ENCODE data around the gene CACNA2D3. TPM values are rescaled to one million over a fixed set of nuclear protein-coding genes. Genes with fewer than 3 reads are reported as not detected.

The CACNA2D3 gene
- total RNA-seq, 1 donor from 2014 or later = 21.2 TPM

DNA sequence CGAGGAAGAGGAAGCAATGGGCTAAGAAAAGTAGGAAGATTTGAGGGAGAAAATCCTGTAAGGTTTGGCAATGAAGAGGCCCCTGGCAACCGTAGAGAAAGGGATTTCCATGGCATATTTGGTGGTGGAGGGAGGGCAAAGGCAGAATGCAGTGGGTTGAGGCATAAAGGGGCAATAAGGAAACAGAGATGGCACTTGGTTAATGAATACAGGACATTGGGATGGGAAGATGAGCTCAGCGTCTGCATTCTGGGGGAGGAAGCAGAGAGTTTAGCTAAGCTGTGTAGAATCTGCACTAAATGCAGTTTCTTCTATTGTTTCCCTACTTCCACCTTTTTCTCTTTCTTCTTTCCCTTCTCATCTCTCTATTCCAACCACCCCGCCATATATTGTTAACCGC is 721.9 kb downstream of the CACNA2D3 start:
- Histone ChIP-seq H3K36me3 (no peaks in the 10 kb centered on the region), H3K9me3 (replicated peaks) (no peaks in the 10 kb centered on the region), H3K4me1 (no peaks in the 10 kb centered on the region), H3K4me3 (no peak overlapping the region), H3K27me3 (ENCODE audit: low read depth) (peaks cover 6% of the 10 kb centered on the region), H3K27ac (replicated peaks) (no peak overlapping the region)
- DNase-seq = no peak
- TF ChIP-seq, protein P1, sequence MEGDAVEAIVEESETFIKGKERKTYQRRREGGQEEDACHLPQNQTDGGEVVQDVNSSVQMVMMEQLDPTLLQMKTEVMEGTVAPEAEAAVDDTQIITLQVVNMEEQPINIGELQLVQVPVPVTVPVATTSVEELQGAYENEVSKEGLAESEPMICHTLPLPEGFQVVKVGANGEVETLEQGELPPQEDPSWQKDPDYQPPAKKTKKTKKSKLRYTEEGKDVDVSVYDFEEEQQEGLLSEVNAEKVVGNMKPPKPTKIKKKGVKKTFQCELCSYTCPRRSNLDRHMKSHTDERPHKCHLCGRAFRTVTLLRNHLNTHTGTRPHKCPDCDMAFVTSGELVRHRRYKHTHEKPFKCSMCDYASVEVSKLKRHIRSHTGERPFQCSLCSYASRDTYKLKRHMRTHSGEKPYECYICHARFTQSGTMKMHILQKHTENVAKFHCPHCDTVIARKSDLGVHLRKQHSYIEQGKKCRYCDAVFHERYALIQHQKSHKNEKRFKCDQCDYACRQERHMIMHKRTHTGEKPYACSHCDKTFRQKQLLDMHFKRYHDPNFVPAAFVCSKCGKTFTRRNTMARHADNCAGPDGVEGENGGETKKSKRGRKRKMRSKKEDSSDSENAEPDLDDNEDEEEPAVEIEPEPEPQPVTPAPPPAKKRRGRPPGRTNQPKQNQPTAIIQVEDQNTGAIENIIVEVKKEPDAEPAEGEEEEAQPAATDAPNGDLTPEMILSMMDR (IDR thresholded peaks at IDR 0.05; ENCODE audit: borderline replicate concordance) = no peak
- intact Hi-C loops (cut with micrococcal nuclease) = no loop called here

DNA sequence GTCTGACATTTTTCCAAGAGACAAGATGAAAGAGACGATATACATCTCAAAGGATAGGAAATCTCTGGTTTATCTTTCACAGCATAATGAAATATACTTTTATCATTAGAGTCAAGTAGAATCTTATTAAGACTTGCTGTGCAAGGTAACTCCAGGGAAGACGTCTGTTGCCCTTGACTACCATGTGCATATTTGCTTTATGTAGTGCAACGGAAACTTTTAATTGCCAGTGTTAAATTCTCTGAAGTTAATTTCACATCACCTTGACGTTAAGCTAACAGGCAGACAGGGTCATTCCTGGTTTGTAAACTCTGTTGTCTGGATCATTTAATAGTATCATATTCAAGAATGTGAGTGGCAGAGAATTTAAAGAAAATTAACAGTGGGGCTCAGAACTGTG is 722.7 kb downstream of the CACNA2D3 start:
- Histone ChIP-seq H3K36me3 (no peaks in the 10 kb centered on the region), H3K4me3 (no peak overlapping the region), H3K4me1 (no peaks in the 10 kb centered on the region), H3K9me3 (replicated peaks) (no peaks in the 10 kb centered on the region), H3K27ac (replicated peaks) (no peak overlapping the region), H3K27me3 (ENCODE audit: low read depth) (peaks cover 6% of the 10 kb centered on the region)
- DNase-seq = no peak
- TF ChIP-seq, protein P1 (IDR thresholded peaks at IDR 0.05; ENCODE audit: borderline replicate concordance) = no peak
- intact Hi-C loops (cut with micrococcal nuclease) = no loop called here

GRCh38 chr3:54845551-54845950 is 723.2 kb downstream of the CACNA2D3 start:
- DNase-seq = no peak
- Histone ChIP-seq H3K4me1 (no peaks in the 10 kb centered on the region), H3K9me3 (replicated peaks) (no peaks in the 10 kb centered on the region), H3K27ac (replicated peaks) (no peak overlapping the region), H3K36me3 (no peaks in the 10 kb centered on the region), H3K4me3 (no peak overlapping the region), H3K27me3 (ENCODE audit: low read depth) (peaks cover 6% of the 10 kb centered on the region)
- TF ChIP-seq, protein P1 (IDR thresholded peaks at IDR 0.05; ENCODE audit: borderline replicate concordance) = no peak
- intact Hi-C loops (cut with micrococcal nuclease) = no loop called here

DNA sequence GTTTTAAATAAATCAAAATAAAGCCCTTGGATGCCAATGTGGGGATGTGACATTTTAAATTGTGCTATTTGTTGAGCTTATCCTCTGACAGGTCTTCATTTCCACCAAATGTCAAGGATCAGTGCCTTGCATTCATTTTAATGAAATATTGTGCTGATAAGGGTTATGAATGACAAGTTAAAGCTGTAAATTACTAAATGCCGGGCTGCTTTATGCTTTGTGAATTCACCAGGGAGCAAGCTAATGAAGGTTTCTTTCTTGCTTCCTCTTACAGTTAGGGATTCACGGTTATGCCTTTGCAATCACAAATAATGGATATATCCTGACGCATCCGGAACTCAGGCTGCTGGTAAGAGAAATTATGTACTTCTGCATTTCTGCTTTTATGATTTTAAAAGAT is 723.8 kb downstream of the CACNA2D3 start:
- H3K9me3 ChIP-seq (replicated peaks) = no peaks in the 10 kb centered on the region
- TF ChIP-seq, protein P1 (IDR thresholded peaks at IDR 0.05; ENCODE audit: borderline replicate concordance) = no peak
- no peak overlapping the region for H3K4me3 ChIP-seq
- no peak for DNase-seq
- H3K36me3 ChIP-seq = no peaks in the 10 kb centered on the region
- intact Hi-C loops (cut with micrococcal nuclease) = no loop called here
- H3K4me1 ChIP-seq = no peaks in the 10 kb centered on the region
- H3K27me3 ChIP-seq (ENCODE audit: low read depth) = peaks cover 6% of the 10 kb centered on the region
- no peak overlapping the region for H3K27ac ChIP-seq (replicated peaks)

DNA sequence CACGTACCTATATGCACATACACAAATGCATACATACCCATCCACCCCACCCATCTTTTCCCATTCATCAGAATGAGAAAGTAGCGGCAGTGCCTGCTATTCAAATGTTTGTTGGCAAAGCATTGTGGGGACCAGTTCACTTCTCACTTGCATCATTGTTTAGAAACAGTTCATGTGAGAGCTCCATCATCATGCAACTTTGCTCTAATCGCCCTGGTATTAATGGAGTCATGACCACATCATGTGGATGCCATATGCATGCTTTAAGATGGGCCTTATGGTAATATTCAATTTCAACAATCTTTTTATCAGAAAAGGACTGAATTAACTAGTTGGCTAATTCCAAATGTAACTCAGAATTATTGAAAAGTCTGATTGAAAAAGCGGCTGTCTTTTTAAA is 725.0 kb downstream of the CACNA2D3 start:
- TF ChIP-seq, protein P1 (IDR thresholded peaks at IDR 0.05; ENCODE audit: borderline replicate concordance) = no peak
- Histone ChIP-seq H3K9me3 (replicated peaks) (no peaks in the 10 kb centered on the region), H3K4me3 (no peak overlapping the region), H3K4me1 (no peaks in the 10 kb centered on the region), H3K36me3 (no peaks in the 10 kb centered on the region), H3K27me3 (ENCODE audit: low read depth) (peaks cover 6% of the 10 kb centered on the region), H3K27ac (replicated peaks) (no peak overlapping the region)
- intact Hi-C loops (cut with micrococcal nuclease) = no loop called here
- DNase-seq = no peak

- H3K27me3 ChIP-seq (ENCODE audit: low read depth) = peaks cover 6% of the 10 kb centered on the region
- H3K36me3 ChIP-seq = no peaks in the 10 kb centered on the region
- DNase-seq = no peak
- no peak overlapping the region for H3K27ac ChIP-seq (replicated peaks)
- intact Hi-C loops (cut with micrococcal nuclease) = no loop called here
- TF ChIP-seq, protein P1 (IDR thresholded peaks at IDR 0.05; ENCODE audit: borderline replicate concordance) = no peak
- H3K4me3 ChIP-seq = no peak overlapping the region
- no peaks in the 10 kb centered on the region for H3K9me3 ChIP-seq (replicated peaks)
- H3K4me1 ChIP-seq = no peaks in the 10 kb centered on the region
These were observed 727.0 kb downstream of the CACNA2D3 start for GRCh38 chr3:54849360-54849759.
